DMS 273 treated with DMSO at 0.1 percent for 48 hours (cell line): ENCODE measurements around the gene BMF.
A peak's percentile ranks its signal among the peaks of the same experiment; 100 is the strongest.
"Not testable (repeated sequence)": the region's sequence is repeated elsewhere in the genome, so short reads cannot be mapped to it uniquely, and the experiment has no call there.

Experiments used
- DNase-seq: peaks from one replicate; lab custom pipeline; 2025; lab: John Stamatoyannopoulos, UW

BMF gene

GRCh38 chr15:40108855-40109735, at the start of gene BMF:
TSS of gene BMF (minus strand) at chr15:40108879. CDS start at chr15:40106086, 2,793 bp downstream.
- DNase-seq, result peak; percentile 85

- DNase-seq, result no peak
These were observed 49.2 kb upstream of the BMF start for GRCh38 chr15:40157778-40158447.

GRCh38 chr15:40155270-40155910, 46.7 kb upstream of the BMF start:
- DNase-seq, result no peak

GRCh38 chr15:40154821-40155220, 46.1 kb upstream of the BMF start:
- not testable (repeated sequence) for DNase-seq

GRCh38 chr15:40151991-40152390, 43.3 kb upstream of the BMF start:
- no peak for DNase-seq

- no peak for DNase-seq
These were observed 42.8 kb upstream of the BMF start for GRCh38 chr15:40151499-40151898.

GRCh38 chr15:40150163-40150925, 41.7 kb upstream of the BMF start:
- DNase-seq, result no peak

- DNase-seq, result no peak
These were observed 40.7 kb upstream of the BMF start for GRCh38 chr15:40149339-40149738.

GRCh38 chr15:40146037-40146436, 37.4 kb upstream of the BMF start:
- DNase-seq, result no peak

- DNase-seq, result no peak
These were observed 33.7 kb upstream of the BMF start for GRCh38 chr15:40142428-40142827.

GRCh38 chr15:40138201-40138570, 29.5 kb upstream of the BMF start:
- not testable (repeated sequence) for DNase-seq

- no peak for DNase-seq
These were observed 28.9 kb upstream of the BMF start for GRCh38 chr15:40137303-40138200.

- DNase-seq, result no peak
These were observed 28.0 kb upstream of the BMF start for GRCh38 chr15:40136470-40137302.

- DNase-seq, result not testable (repeated sequence)
These were observed 27.3 kb upstream of the BMF start for GRCh38 chr15:40135846-40136450.

GRCh38 chr15:40134885-40135284, 26.2 kb upstream of the BMF start:
- DNase-seq, result no peak

- no peak for DNase-seq
These were observed 24.9 kb upstream of the BMF start for GRCh38 chr15:40133544-40133943.

GRCh38 chr15:40130799-40131502, 22.3 kb upstream of the BMF start:
- no peak for DNase-seq

- no peak for DNase-seq
These were observed 21.4 kb upstream of the BMF start for GRCh38 chr15:40130118-40130517.
